ENCODE data around the gene PCBD2. TPM values are rescaled to one million over a fixed set of nuclear protein-coding genes. Genes with fewer than 3 reads are reported as not detected.

PCBD2 gene
- total RNA-seq, 4 donors from 2014 or later, result 8.0 to 12.8 (median 8.8) TPM

- no peak overlapping the region for H3K27ac ChIP-seq
- intact Hi-C loops (cut with DNase I), result no loop called here
- DNase-seq, result no peak
Observed at GRCh38 chr5:134957920-134958608, 53.1 kb downstream of the PCBD2 start.

GRCh38 chr5:134958755-134959154 is 53.8 kb downstream of the PCBD2 start:
- WGBS, 2 donors, result 45 to 49% methylated on average over 3 of the region's 3 CpGs
- TF ChIP-seq POLR2A (IDR thresholded peaks at IDR 0.05), result no peak
- TF ChIP-seq CTCF (IDR thresholded peaks at IDR 0.05), result no peak
- no peak overlapping the region for H3K4me3 ChIP-seq
- intact Hi-C loops (cut with DNase I), result no loop called here
- peaks cover 0 to 56% (median 8%) of the 10 kb centered on the region in 3 donors for H3K36me3 ChIP-seq
- peaks cover 0 to 11% (median 0%) of the 10 kb centered on the region in 3 donors for H3K4me1 ChIP-seq
- DNase-seq, result no peak
- peaks cover 5 to 12% (median 5%) of the 10 kb centered on the region in 3 donors for H3K9me3 ChIP-seq
- no peaks in the 10 kb centered on the region for H3K27me3 ChIP-seq
- H3K27ac ChIP-seq, result no peak overlapping the region

More at GRCh38 chr5:134957920-134958608, 53.1 kb downstream of the PCBD2 start:
- 84 to 91% methylated on average over 4 of the region's 4 CpGs for WGBS, 2 donors
- Histone ChIP-seq H3K36me3 (peaks cover 0 to 54% (median 8%) of the 10 kb centered on the region in 3 donors), H3K4me1 (peaks cover 0 to 11% (median 0%) of the 10 kb centered on the region in 3 donors), H3K27me3 (no peaks in the 10 kb centered on the region), H3K4me3 (no peak overlapping the region), H3K9me3 (peaks cover 5 to 12% (median 5%) of the 10 kb centered on the region in 3 donors)
- no peak for TF ChIP-seq CTCF (IDR thresholded peaks at IDR 0.05)
- no peak for TF ChIP-seq POLR2A (IDR thresholded peaks at IDR 0.05)

GRCh38 chr5:134963098-134963497 is 58.2 kb downstream of the PCBD2 start:
- TF ChIP-seq CTCF (IDR thresholded peaks at IDR 0.05) (no peak), POLR2A (IDR thresholded peaks at IDR 0.05) (no peak)
- Histone ChIP-seq H3K36me3 (peaks cover 0 to 72% (median 8%) of the 10 kb centered on the region in 3 donors), H3K27ac (no peak overlapping the region), H3K9me3 (no peaks in the 10 kb centered on the region), H3K4me1 (peaks cover 0 to 19% (median 6%) of the 10 kb centered on the region in 3 donors), H3K4me3 (no peak overlapping the region), H3K27me3 (no peaks in the 10 kb centered on the region)
- no peak for DNase-seq
- intact Hi-C loops (cut with DNase I), result no loop called here

GRCh38 chr5:134964359-134965270 is 59.7 kb downstream of the PCBD2 start:
- Histone ChIP-seq H3K9me3 (no peaks in the 10 kb centered on the region), H3K27ac (no peak overlapping the region), H3K27me3 (no peaks in the 10 kb centered on the region), H3K4me3 (no peak overlapping the region), H3K36me3 (peaks cover 0 to 69% (median 8%) of the 10 kb centered on the region in 3 donors), H3K4me1 (peaks cover 0 to 12% (median 6%) of the 10 kb centered on the region in 3 donors)
- intact Hi-C loops (cut with DNase I), result no loop called here
- 84 to 87% methylated on average over 12 of the region's 12 CpGs for WGBS, 2 donors
- no peak for DNase-seq
- TF ChIP-seq CTCF (IDR thresholded peaks at IDR 0.05) (no peak), POLR2A (IDR thresholded peaks at IDR 0.05) (no peak)

Measured in esophagus squamous epithelium (tissue), 5 donors.